ENCODE measurements around the gene MYOF. TPM values are rescaled to one million over a fixed set of nuclear protein-coding genes. Genes with fewer than 3 reads are reported as not detected.
A peak's percentile ranks its signal among the peaks of the same experiment; 100 is the strongest.

The MYOF gene
- total RNA-seq, 6 experiments from 2014 or later: 401 to 553 (median 530) TPM

DNA sequence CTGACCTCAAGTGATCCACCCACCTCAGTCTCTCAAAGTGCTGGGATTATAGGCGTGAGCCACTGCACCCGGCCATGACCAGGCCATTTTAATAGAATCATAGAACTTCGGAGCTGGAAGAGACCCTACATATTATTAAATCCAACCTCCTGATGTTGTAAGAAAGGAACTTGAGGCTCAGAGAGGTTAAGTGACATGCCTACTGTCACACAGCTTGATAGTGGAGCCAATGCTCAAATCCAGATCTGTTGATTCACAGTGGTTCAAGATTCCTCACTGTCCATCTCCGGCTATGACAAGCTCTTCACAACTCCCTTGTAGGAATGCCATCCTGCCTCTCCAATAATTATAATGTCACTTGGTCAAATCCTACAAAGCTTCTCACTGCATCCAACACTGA is 65.3 kb downstream of the MYOF start:
- TF ChIP-seq CTCF (IDR thresholded peaks at IDR 0.05): no peak
- H3K9me3 Mint-ChIP-seq: no peaks in the 10 kb centered on the region
- H3K27ac Mint-ChIP-seq: no peak overlapping the region
- no peak for DNase-seq
- peaks cover 24% of the 10 kb centered on the region for H3K27me3 Mint-ChIP-seq (ENCODE audit: insufficient read depth)
- peaks cover 56% of the 10 kb centered on the region for H3K36me3 Mint-ChIP-seq (ENCODE audit: low read depth)
- peaks cover 48% of the 10 kb centered on the region for H3K4me1 Mint-ChIP-seq (ENCODE audit: low read depth)
- H3K4me3 Mint-ChIP-seq: no peak overlapping the region; the same call in 1 of the 2 replicates

DNA sequence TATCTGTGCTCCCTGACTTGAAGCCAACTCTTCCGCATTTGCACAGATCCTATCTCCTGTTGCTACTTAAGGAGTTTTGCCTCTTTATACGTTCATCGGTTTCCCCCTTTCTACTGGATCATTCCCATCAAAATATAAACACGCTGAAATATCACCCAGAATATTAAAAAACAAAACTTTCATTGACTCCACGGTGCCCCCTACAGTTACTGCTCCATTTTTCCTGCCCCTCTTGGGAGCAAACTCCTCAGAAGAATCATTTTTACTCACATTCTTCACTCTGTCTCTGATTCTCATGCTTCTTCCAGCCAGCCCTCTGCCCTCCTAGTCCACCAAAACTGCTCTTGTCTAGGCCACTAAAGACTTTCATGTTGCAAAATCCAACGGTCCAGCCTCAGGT is 66.4 kb downstream of the MYOF start:
- Mint-ChIP-seq H3K27me3 (ENCODE audit: insufficient read depth) (peaks cover 25% of the 10 kb centered on the region), H3K4me3 (peak overlapping the region; percentile 4; the same call in 1 of the 2 replicates), H3K36me3 (ENCODE audit: low read depth) (peaks cover 51% of the 10 kb centered on the region), H3K4me1 (ENCODE audit: low read depth) (peaks cover 44% of the 10 kb centered on the region), H3K27ac (peak overlapping the region; percentile 24), H3K9me3 (no peaks in the 10 kb centered on the region)
- DNase-seq: no peak
- peak; percentile 66 for TF ChIP-seq CTCF (IDR thresholded peaks at IDR 0.05)

DNA sequence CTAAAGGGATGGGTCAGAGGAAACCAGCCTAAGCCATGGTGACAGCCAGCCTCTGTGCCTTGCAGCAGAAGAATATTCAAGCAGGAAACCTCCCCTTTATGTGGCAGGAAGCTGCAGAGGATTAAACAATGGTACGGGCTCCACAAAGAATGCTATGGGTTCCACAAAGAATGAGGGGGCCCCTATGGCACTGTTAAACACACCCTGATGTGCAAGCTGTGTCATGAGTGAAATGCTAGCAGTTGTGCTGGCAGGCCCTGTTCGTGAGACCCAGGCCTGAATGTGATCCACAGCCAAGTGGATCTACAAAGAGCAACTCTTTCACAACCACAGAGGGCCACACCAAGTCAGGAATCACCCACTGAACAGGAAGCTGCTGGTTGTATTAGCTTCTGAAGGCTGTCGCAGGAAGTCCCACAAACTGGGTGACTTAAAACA is 68.9 kb downstream of the MYOF start:
- no peak for TF ChIP-seq CTCF (IDR thresholded peaks at IDR 0.05)
- Mint-ChIP-seq H3K36me3 (ENCODE audit: low read depth) (peaks cover 67% of the 10 kb centered on the region), H3K27me3 (ENCODE audit: insufficient read depth) (peaks cover 34% of the 10 kb centered on the region), H3K4me3 (no peak overlapping the region), H3K4me1 (ENCODE audit: low read depth) (peaks cover 37% of the 10 kb centered on the region), H3K9me3 (no peaks in the 10 kb centered on the region), H3K27ac (peak overlapping the region; percentile 36)
- no peak for DNase-seq

- Mint-ChIP-seq H3K27me3 (ENCODE audit: insufficient read depth) (peaks cover 34% of the 10 kb centered on the region), H3K9me3 (no peaks in the 10 kb centered on the region), H3K27ac (peak overlapping the region; percentile 7), H3K4me3 (no peak overlapping the region), H3K4me1 (ENCODE audit: low read depth) (peaks cover 35% of the 10 kb centered on the region), H3K36me3 (ENCODE audit: low read depth) (peaks cover 69% of the 10 kb centered on the region)
- DNase-seq: no peak
- no peak for TF ChIP-seq CTCF (IDR thresholded peaks at IDR 0.05)
Observed at GRCh38 chr10:93412801-93413200, 69.3 kb downstream of the MYOF start.

DNA sequence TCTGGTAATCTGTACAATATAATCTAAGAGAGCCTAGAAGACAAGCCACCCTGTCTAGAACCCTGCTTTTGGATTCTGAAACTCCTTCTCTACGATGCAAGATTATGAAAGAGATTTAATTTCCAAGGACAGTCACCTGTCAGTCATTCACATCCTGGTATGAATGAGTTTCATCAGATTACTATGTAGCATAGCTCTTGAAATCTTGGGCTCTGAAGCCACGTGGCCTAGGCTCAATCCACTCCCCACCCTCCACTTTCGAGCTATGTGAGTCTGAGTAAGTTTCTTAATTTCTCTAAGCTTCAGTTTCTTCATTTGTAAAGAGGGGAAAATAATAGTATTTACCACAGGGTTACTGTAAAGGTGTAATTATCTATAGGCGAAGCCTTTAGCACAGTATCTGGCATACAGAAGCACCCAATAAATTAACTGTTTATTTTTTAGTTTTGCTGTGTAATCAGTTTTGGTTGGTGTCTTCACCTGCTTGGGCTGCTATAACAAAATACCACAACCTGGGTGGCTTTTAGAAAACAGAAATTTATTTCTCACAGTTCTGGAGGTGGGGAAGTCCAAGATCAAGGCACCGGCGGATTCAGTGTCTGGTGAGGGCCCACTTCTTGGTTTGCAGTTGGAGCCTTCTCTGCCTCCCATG is 71.3 kb downstream of the MYOF start:
- DNase-seq: no peak
- Mint-ChIP-seq H3K9me3 (no peaks in the 10 kb centered on the region), H3K4me3 (no peak overlapping the region), H3K27ac (peak overlapping the region; percentile 34), H3K36me3 (ENCODE audit: low read depth) (peaks cover 66% of the 10 kb centered on the region), H3K27me3 (ENCODE audit: insufficient read depth) (peaks cover 35% of the 10 kb centered on the region), H3K4me1 (ENCODE audit: low read depth) (peaks cover 32% of the 10 kb centered on the region)
- no peak for TF ChIP-seq CTCF (IDR thresholded peaks at IDR 0.05)

Data from HFFc6 (cell line).